ENCODE results near the gene CSTB. TPM values are rescaled to one million over a fixed set of nuclear protein-coding genes. Genes with fewer than 3 reads are reported as not detected.

Gene CSTB
- total RNA-seq, 1 experiment from 2014 or later, result 49.9 TPM

GRCh38 chr21:43800566-43800965 is 24.5 kb upstream of the CSTB start:
- BruUV-seq (replicated peaks), result no TSS peak
- Mint-ChIP-seq H3K4me3 (ENCODE audit: unreplicated experiment) (no peak overlapping the region), H3K36me3 (ENCODE audit: insufficient read depth, unreplicated experiment) (peaks cover 72% of the 10 kb centered on the region), H3K27ac (ENCODE audit: unreplicated experiment) (no peak overlapping the region), H3K4me1 (ENCODE audit: low read depth, unreplicated experiment) (no peaks in the 10 kb centered on the region), H3K27me3 (ENCODE audit: insufficient read depth, unreplicated experiment) (no peaks in the 10 kb centered on the region), H3K9me3 (ENCODE audit: unreplicated experiment) (no peaks in the 10 kb centered on the region)
- ChIA-PET POLR2A (no interaction called here), CTCF (no interaction called here)
- Histone ChIP-seq H3K27me3 (replicated peaks; ENCODE audit: control insufficient read depth, insufficient read depth, low read length) (no peaks in the 10 kb centered on the region), H3K36me3 (ENCODE audit: control insufficient read depth, insufficient read depth, low read length) (peaks cover 5% of the 10 kb centered on the region), H3K4me3 (ENCODE audit: low read depth, low read length) (no peak overlapping the region), H3K9me3 (no peaks in the 10 kb centered on the region), H3K4me1 (no peaks in the 10 kb centered on the region)
- DNase-seq, result no peak
- intact Hi-C loops (cut with micrococcal nuclease; ENCODE audit: unreplicated experiment), result no loop called here
- TF ChIP-seq CTCF (IDR thresholded peaks at IDR 0.05; ENCODE audit: insufficient read depth in 1 of 2, low read depth in 1 of 2, low read length in 1 of 2, severe bottlenecking in 1 of 2, unreplicated experiment in 1 of 2), result no peak

- Mint-ChIP-seq H3K4me1 (ENCODE audit: low read depth, unreplicated experiment) (no peaks in the 10 kb centered on the region), H3K9me3 (ENCODE audit: unreplicated experiment) (no peaks in the 10 kb centered on the region), H3K36me3 (ENCODE audit: insufficient read depth, unreplicated experiment) (peaks cover 74% of the 10 kb centered on the region), H3K27ac (ENCODE audit: unreplicated experiment) (no peak overlapping the region), H3K4me3 (ENCODE audit: unreplicated experiment) (no peak overlapping the region), H3K27me3 (ENCODE audit: insufficient read depth, unreplicated experiment) (no peaks in the 10 kb centered on the region)
- no peak for TF ChIP-seq CTCF (IDR thresholded peaks at IDR 0.05; ENCODE audit: insufficient read depth in 1 of 2, low read depth in 1 of 2, low read length in 1 of 2, severe bottlenecking in 1 of 2, unreplicated experiment in 1 of 2)
- CTCF ChIA-PET, result no interaction called here
- Histone ChIP-seq H3K4me1 (no peaks in the 10 kb centered on the region), H3K27me3 (replicated peaks; ENCODE audit: control insufficient read depth, insufficient read depth, low read length) (no peaks in the 10 kb centered on the region), H3K9me3 (no peaks in the 10 kb centered on the region), H3K36me3 (ENCODE audit: control insufficient read depth, insufficient read depth, low read length) (peaks cover 5% of the 10 kb centered on the region), H3K4me3 (ENCODE audit: low read depth, low read length) (no peak overlapping the region)
- no peak for DNase-seq
- BruUV-seq (replicated peaks), result no TSS peak
- POLR2A ChIA-PET, result no interaction called here
- intact Hi-C loops (cut with micrococcal nuclease; ENCODE audit: unreplicated experiment), result no loop called here
These were observed 24.0 kb upstream of the CSTB start for GRCh38 chr21:43800124-43800523.

DNA sequence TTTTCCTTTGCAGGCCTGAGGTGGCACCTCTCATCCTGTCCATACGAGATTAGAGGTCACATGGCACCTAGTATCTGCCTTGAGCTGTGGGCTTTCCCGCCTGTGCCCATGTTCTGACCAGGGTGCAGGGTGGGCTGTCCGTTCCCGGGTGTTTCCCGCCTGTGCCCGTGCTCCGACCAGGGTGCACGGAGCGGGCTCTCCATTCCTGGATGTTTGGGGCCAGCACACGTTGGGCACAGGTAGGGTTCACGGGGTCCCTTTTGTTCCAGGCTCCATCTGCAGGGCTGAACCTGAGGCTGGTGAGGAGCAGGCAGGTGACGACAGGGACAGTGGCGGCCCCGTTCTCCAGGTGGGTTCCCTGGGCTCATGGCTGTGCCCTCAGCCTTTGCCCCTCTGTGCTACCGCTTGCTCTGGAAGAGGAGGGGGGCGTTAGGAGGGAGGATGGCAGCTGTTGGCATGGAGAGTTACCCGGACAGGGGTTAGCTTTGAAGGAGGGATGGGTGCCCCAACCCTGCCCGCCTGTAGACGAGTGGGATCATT is 23.3 kb upstream of the CSTB start:
- Mint-ChIP-seq H3K27ac (ENCODE audit: unreplicated experiment) (no peak overlapping the region), H3K4me1 (ENCODE audit: low read depth, unreplicated experiment) (no peaks in the 10 kb centered on the region), H3K36me3 (ENCODE audit: insufficient read depth, unreplicated experiment) (peaks cover 82% of the 10 kb centered on the region), H3K4me3 (ENCODE audit: unreplicated experiment) (no peak overlapping the region), H3K9me3 (ENCODE audit: unreplicated experiment) (no peaks in the 10 kb centered on the region), H3K27me3 (ENCODE audit: insufficient read depth, unreplicated experiment) (no peaks in the 10 kb centered on the region)
- DNase-seq, result no peak
- no peaks in the 10 kb centered on the region for H3K4me1 ChIP-seq
- intact Hi-C loops (cut with micrococcal nuclease; ENCODE audit: unreplicated experiment), result no loop called here
- BruUV-seq (replicated peaks), result no TSS peak
- no peaks in the 10 kb centered on the region for H3K9me3 ChIP-seq
- no peak overlapping the region for H3K4me3 ChIP-seq (ENCODE audit: low read depth, low read length)
- ChIA-PET POLR2A (no interaction called here), CTCF (interaction anchor here (0.6 kb wide), 1 partner anchor 660 kb away, joined by 3 read pairs; no protein-coding TSS in a partner anchor)
- H3K27me3 ChIP-seq (replicated peaks; ENCODE audit: control insufficient read depth, insufficient read depth, low read length), result no peaks in the 10 kb centered on the region
- TF ChIP-seq CTCF (IDR thresholded peaks at IDR 0.05; ENCODE audit: insufficient read depth in 1 of 2, low read depth in 1 of 2, low read length in 1 of 2, severe bottlenecking in 1 of 2, unreplicated experiment in 1 of 2), result no peak
- peaks cover 5% of the 10 kb centered on the region for H3K36me3 ChIP-seq (ENCODE audit: control insufficient read depth, insufficient read depth, low read length)
